Endothelial cell of hepatic sinusoid (primary cell): ENCODE measurements around the gene CLSTN3.
"Not testable (repeated sequence)": the region's sequence is repeated elsewhere in the genome, so short reads cannot be mapped to it uniquely, and the experiment has no call there.

Source experiments
- in situ Hi-C: cut with HindIII; loops from 2 replicates; pipeline ENCODE4 v1.10.0; 2017; ENCODE audit warnings: low sequenced_read_pairs

The CLSTN3 gene

DNA sequence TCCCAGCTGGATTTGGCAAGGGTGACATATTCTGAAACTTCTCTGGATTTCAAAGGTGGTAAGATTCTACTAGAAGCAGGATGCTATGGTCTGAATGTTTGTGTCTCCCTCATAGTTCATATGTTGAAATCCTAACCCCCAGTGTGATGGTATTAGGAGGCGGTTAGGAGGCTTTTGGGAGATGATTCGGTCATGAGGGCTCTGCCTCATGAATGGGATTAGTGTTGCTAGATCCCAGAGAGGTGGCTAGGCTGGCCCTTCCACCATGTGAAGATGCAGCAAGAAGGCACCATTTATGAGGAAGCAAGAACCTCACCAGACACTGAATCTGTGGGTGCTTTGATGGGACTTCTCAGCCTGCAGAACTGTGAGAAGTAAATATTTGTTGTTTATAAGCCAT lies 48.3 kb downstream of the CLSTN3 start:
- in situ Hi-C loops = no loop called here

GRCh38 chr12:7180685-7181084 lies 50.5 kb downstream of the CLSTN3 start:
- in situ Hi-C loops = no loop called here

- in situ Hi-C loops = not testable (repeated sequence)
Measured at GRCh38 chr12:7186058-7186457, 55.9 kb downstream of the CLSTN3 start.

DNA sequence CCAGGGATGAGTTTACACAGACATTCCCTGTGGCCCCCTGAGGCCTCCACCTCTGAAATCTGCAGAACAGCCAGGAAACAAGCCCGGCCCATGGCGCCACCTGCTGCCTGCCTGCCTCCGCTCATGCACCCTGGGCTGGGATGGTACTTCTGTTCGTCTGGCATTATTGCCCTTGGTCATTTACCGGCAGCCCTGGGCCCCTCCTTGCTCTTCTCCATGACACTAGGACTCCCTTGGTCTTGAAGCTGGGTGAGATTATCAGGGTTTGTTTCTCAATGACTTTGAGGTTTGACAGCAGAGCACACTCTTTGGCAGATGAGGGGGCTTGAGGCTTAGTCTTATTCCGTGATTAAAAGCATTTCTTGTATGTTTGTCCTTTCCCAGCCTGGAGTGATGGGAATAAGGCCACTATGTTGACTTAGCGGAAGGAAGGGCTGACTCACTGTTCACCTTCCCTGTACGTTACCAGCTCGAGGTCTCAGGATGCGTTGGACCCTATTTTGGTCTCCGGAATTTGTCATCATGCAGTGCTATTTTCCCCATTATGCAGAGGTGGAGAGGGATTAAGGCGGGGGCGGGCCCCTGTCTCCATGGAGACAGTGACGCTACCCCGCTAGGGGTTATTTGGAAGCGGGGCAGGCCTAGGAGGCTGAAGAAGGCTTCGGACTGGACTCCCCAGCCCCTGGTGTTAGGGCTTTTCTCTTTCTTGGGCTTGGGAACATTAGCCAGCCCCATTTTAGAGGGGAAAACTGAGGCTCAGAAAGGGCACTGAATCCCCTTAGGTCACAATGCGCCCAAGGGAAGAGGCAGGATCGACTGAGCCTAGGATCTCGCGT lies 58.6 kb downstream of the CLSTN3 start:
- in situ Hi-C loops = no loop called here

DNA sequence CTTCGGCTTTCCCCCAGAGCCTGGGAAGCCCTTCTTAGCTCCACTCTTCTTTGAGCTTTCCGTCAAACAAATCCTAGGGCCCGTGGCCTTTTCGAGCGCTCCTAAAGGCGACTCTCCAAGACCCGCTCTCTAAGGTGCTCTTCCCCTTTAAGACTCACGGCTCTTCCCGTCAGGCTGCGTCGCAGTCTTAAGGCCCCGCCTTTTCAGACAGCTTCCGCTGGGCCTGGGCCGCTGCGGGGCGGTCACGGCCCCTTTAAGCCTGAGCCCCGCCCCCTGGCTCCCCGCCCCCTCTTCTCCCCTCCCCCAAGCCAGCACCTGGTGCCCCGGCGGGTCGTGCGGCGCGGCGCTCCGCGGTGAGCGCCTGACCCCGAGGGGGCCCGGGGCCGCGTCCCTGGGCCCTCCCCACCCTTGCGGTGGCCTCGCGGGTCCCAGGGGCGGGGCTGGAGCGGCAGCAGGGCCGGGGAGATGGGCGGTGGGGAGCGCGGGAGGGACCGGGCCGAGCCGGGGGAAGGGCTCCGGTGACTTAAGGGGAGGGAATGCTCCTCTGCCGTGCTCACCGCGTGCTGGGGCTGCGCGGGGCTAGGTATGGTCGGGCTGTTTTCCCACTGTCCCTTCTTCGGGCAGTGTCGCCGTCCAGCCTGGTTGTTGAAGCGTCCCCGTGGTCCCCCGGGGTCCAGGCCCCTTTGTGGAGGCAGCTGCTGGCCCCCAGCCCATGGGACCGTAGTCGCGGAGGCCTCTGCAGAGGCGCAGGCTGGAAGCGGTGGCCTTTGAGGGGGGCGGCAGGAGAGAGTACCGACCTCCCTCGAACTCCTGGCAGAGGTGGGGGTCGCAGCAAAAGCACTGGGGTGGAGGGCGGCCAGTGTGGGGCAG lies 59.5 kb downstream of the CLSTN3 start, which contains the start of gene PEX5:
Gene PEX5 (plus strand): TSS at position 289 of the 870 bp plus-strand sequence. CDS start 692 bp downstream, outside the sequence.
- in situ Hi-C loops = no loop called here

GRCh38 chr12:7190268-7191055 lies 60.3 kb downstream of the CLSTN3 start:
- in situ Hi-C loops = no loop called here

GRCh38 chr12:7193674-7194073 lies 63.5 kb downstream of the CLSTN3 start:
- in situ Hi-C loops = no loop called here

- in situ Hi-C loops = no loop called here
Measured at GRCh38 chr12:7197841-7198240, 67.7 kb downstream of the CLSTN3 start.

DNA sequence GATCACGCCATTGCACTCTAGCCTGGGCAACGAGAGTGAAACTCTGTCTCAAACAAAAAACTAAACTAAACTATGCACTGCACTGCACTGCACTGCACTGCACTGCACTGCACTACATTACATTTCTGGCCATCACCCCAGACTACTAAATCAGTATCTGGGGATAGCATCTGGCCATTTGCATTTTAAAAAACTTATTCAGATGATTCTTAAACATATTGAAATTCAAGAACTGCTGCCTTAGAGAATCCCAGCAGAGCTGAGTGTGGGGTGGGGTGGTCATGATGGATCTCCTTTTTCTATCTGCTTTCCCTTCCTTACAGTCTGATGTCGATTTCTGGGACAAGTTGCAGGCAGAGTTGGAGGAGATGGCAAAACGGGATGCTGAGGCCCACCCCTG lies 72.9 kb downstream of the CLSTN3 start:
- in situ Hi-C loops = no loop called here

DNA sequence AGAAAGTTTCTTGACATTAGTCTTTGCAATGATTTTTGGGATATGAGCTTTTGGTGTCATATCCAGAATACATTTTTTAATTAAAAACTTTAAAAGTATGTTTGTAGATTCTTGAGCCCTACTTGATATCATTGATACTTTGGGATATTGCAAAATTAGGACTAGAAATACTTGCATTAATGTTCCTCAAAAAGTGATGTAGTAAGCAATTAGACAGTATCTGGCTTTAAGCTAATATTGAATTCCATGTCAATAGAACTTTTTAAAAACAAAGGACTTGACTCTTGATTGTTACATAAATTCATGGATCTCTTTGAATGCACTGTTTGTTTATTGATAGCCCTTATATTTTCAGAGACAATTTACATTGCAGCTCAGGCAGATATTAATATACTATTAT lies 74.9 kb downstream of the CLSTN3 start:
- in situ Hi-C loops = no loop called here

DNA sequence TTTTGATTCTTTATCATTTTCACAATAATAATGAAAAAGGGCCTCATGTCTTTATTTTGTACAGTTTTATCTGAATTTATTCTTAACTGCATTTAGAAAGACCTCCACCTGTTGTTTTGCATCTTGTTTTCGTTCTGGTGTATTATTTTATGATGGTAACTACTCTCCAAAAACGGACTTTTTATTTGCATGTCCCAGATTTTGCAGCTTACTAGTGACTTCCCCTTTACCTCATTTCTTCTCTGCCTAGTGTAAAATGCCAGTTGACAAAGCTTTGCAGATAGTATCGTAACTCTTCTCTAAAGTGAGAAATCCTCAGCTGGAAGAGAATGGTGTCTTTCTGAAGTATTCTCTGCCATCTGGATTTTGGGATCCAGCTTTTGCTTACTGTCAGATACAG lies 76.5 kb downstream of the CLSTN3 start:
- in situ Hi-C loops = no loop called here

GRCh38 chr12:7207866-7208625 lies 77.9 kb downstream of the CLSTN3 start:
- in situ Hi-C loops = no loop called here
